Measurements from ENCODE around the gene CLDND1. TPM values are rescaled to one million over a fixed set of nuclear protein-coding genes. Genes with fewer than 3 reads are reported as not detected.

The CLDND1 gene
- total RNA-seq, 2 donors from 2014 or later: 38.1 to 65.6 TPM

GRCh38 chr3:98542623-98543022 lies 19.9 kb upstream of the CLDND1 start:
- ATAC-seq: no peak
- Histone ChIP-seq H3K36me3 (replicated peaks in 1 of 2; ENCODE audit: insufficient read depth in 1 of 2, low read depth in 2 of 2) (no peaks in the 10 kb centered on the region), H3K9me3 (no peaks in the 10 kb centered on the region), H3K4me3 (no peak overlapping the region), H3K4me1 (no peaks in the 10 kb centered on the region), H3K27me3 (no peaks in the 10 kb centered on the region), H3K27ac (no peak overlapping the region)
- intact Hi-C loops (cut with DNase I): no loop called here
- 73 to 79% methylated on average over 1 of the region's 1 CpG for WGBS, 2 donors
- no peak for TF ChIP-seq CTCF (IDR thresholded peaks at IDR 0.05)
- no peak for TF ChIP-seq POLR2A (IDR thresholded peaks at IDR 0.05)
- no peak for DNase-seq

GRCh38 chr3:98541695-98542094 lies 19.0 kb upstream of the CLDND1 start:
- TF ChIP-seq CTCF (IDR thresholded peaks at IDR 0.05) (no peak), POLR2A (IDR thresholded peaks at IDR 0.05) (no peak)
- WGBS, 2 donors: 80 to 94% methylated on average over 1 of the region's 1 CpG
- DNase-seq: no peak

GRCh38 chr3:98540346-98540745 lies 17.6 kb upstream of the CLDND1 start:
- no peaks in the 10 kb centered on the region for H3K36me3 ChIP-seq (replicated peaks in 1 of 2; ENCODE audit: insufficient read depth in 1 of 2, low read depth in 2 of 2)
- no peak overlapping the region for H3K4me3 ChIP-seq
- intact Hi-C loops (cut with DNase I): no loop called here
- TF ChIP-seq CTCF (IDR thresholded peaks at IDR 0.05): no peak
- TF ChIP-seq POLR2A (IDR thresholded peaks at IDR 0.05): no peak
- H3K9me3 ChIP-seq: no peaks in the 10 kb centered on the region
- H3K27me3 ChIP-seq: no peaks in the 10 kb centered on the region
- 69 to 70% methylated on average over 3 of the region's 3 CpGs for WGBS, 2 donors
- no peak for DNase-seq
- ATAC-seq: no peak
- no peak overlapping the region for H3K27ac ChIP-seq
- H3K4me1 ChIP-seq: no peaks in the 10 kb centered on the region

More at GRCh38 chr3:98541695-98542094, 19.0 kb upstream of the CLDND1 start:
- no peak overlapping the region for H3K27ac ChIP-seq
- H3K9me3 ChIP-seq: no peaks in the 10 kb centered on the region
- no peak for ATAC-seq
- H3K36me3 ChIP-seq (replicated peaks in 1 of 2; ENCODE audit: insufficient read depth in 1 of 2, low read depth in 2 of 2): no peaks in the 10 kb centered on the region
- intact Hi-C loops (cut with DNase I): no loop called here
- H3K27me3 ChIP-seq: no peaks in the 10 kb centered on the region
- no peak overlapping the region for H3K4me3 ChIP-seq
- no peaks in the 10 kb centered on the region for H3K4me1 ChIP-seq

GRCh38 chr3:98536456-98537017 lies 13.8 kb upstream of the CLDND1 start:
- H3K4me1 ChIP-seq: no peaks in the 10 kb centered on the region
- H3K4me3 ChIP-seq: no peak overlapping the region
- WGBS, 2 donors: 65 to 66% methylated on average over 6 of the region's 6 CpGs
- TF ChIP-seq CTCF (IDR thresholded peaks at IDR 0.05): no peak
- TF ChIP-seq POLR2A (IDR thresholded peaks at IDR 0.05): no peak
- H3K9me3 ChIP-seq: no peaks in the 10 kb centered on the region
- intact Hi-C loops (cut with DNase I): no loop called here
- no peaks in the 10 kb centered on the region for H3K27me3 ChIP-seq
- no peaks in the 10 kb centered on the region for H3K36me3 ChIP-seq (replicated peaks in 1 of 2; ENCODE audit: insufficient read depth in 1 of 2, low read depth in 2 of 2)
- ATAC-seq (no peak), DNase-seq (no peak)
- no peak overlapping the region for H3K27ac ChIP-seq

- Histone ChIP-seq H3K4me3 (no peak overlapping the region), H3K9me3 (no peaks in the 10 kb centered on the region), H3K27me3 (no peaks in the 10 kb centered on the region), H3K27ac (no peak overlapping the region), H3K36me3 (replicated peaks in 1 of 2; ENCODE audit: insufficient read depth in 1 of 2, low read depth in 2 of 2) (no peaks in the 10 kb centered on the region), H3K4me1 (no peaks in the 10 kb centered on the region)
- DNase-seq: no peak
- WGBS, 2 donors: 86 to 93% methylated on average over 1 of the region's 1 CpG
- no peak for ATAC-seq
- intact Hi-C loops (cut with DNase I): no loop called here
- TF ChIP-seq CTCF (IDR thresholded peaks at IDR 0.05): no peak
- no peak for TF ChIP-seq POLR2A (IDR thresholded peaks at IDR 0.05)
Observed at GRCh38 chr3:98534734-98535133, 12.0 kb upstream of the CLDND1 start.
